Thyroid gland (tissue), 4 donors: Measurements from ENCODE around the gene NR5A2. TPM values are rescaled to one million over a fixed set of nuclear protein-coding genes. Genes with fewer than 3 reads are reported as not detected.

ENCODE experiments used
- DNase-seq, 2 donors: peaks; one replicate each; pipeline ENCODE4 v3.0.0-alpha.2; 2019
- H3K27ac ChIP-seq, 3 donors: fragments of 200-600 bp; sonication (generic); 1 replicate in 2 of 3; 2 replicates in 1 of 3; pipeline ENCODE4 v1.5.1; 2016 to 2019; ENCODE audit warnings: mild to moderate bottlenecking in 1 of 3, moderate library complexity in 1 of 3
- H3K27me3 ChIP-seq: fragments of 200-600 bp; sonication (generic); one replicate; pipeline ENCODE4 v1.5.1; 2019
- H3K36me3 ChIP-seq, 2 donors: fragments of 200-600 bp; sonication (generic); one replicate each; pipeline ENCODE4 v1.5.1; 2016 to 2019
- H3K4me1 ChIP-seq, 2 donors: fragments of 200-600 bp; sonication (generic); one replicate each; pipeline ENCODE4 v1.5.1; 2017 to 2019
- H3K4me3 ChIP-seq, 3 donors: fragments of 200-600 bp; sonication (generic); replicated peaks in 1 of 3; 1 replicate in 2 of 3; 2 replicates in 1 of 3; pipeline ENCODE4 v1.5.1; 2016; ENCODE audit warnings: mild to moderate bottlenecking in 1 of 3
- H3K9me3 ChIP-seq: fragments of 200-600 bp; sonication (generic); one replicate; pipeline ENCODE4 v1.5.1; 2017
- POLR2A ChIP-seq, 2 donors: fragments of 450-650 bp; IDR thresholded peaks; one replicate each; pipeline ENCODE4 v1.6.1; 2017; ENCODE audit warnings: antibody characterized with exemption in 2 of 2, mild to moderate bottlenecking in 2 of 2, moderate library complexity in 1 of 2
- WGBS, 2 donors: methylation state at CpG; one replicate each; pipeline ENCODE4 v1.1.5; 2017; 5-methylcytosine and 5-hydroxymethylcytosine counted together
- intact Hi-C: fragments of 100-400 bp; cut with DNase I; formaldehyde crosslinking; loops from one replicate; pipeline ENCODE4 v1.15.1; 2023
- total RNA-seq, 4 donors: library from RNA; depleted of rRNA; stranded (reverse); fragments of >200 nt; gene quantifications; one replicate each; pipeline ENCODE4 v1.2.3, GENCODE V29; 2016
- TF ChIP-seq, protein P1 (sequence below), 6 experiments: fragments of 200-600 bp in 3 of 6; fragments of 450-650 bp in 3 of 6; sonication (generic) in 3 of 6; IDR thresholded peaks; one replicate each; pipeline ENCODE4 v1.5.1; 2016 to 2019; ENCODE audit warnings: antibody characterized with exemption in 6 of 6, mild to moderate bottlenecking in 2 of 6, inconsistent platforms in 1 of 6, moderate library complexity in 1 of 6

Gene NR5A2
- total RNA-seq, 4 donors from 2014 or later, result 1.5 to 8.2 (median 3.9) TPM

DNA sequence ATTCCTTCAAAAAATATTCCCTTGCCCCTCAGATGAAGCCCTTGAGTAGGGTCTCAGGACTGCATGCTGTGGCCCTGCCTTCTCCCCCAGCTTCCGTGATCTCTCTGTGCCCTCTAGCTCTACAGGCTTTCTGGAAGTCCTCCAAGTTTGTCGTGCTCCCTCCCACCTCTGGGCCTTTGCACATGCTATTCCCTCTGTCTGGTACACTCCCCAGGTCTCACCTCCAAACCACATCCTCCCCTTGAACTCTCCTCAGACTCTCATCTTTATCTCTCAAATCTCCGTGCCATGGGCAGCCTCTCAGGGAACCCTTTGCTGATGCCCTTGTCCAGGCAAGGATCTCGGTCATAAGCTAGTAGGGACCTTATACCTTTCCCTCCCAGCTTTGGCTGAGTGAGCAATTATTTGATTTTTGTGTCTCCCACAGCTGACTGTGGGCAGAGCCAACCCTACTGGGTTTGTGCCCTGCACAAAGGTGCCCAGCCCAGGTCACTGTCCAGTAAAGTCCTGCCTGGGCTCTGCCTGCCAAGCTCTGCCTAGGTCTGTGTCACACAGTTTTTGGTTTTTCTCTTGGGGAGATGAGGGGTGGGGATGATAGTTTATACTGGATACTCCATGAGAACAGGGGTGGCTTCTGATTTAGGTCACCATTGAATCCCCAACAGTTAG lies 194.2 kb downstream of the NR5A2 start:
- Histone ChIP-seq H3K27ac (no peak overlapping the region), H3K27me3 (no peaks in the 10 kb centered on the region), H3K4me3 (no peak overlapping the region), H3K4me1 (no peaks in the 10 kb centered on the region), H3K9me3 (no peaks in the 10 kb centered on the region), H3K36me3 (no peaks in the 10 kb centered on the region)
- intact Hi-C loops, result no loop called here
- no peak for DNase-seq
- no peak for TF ChIP-seq POLR2A (IDR thresholded peaks at IDR 0.05)
- TF ChIP-seq, protein P1, sequence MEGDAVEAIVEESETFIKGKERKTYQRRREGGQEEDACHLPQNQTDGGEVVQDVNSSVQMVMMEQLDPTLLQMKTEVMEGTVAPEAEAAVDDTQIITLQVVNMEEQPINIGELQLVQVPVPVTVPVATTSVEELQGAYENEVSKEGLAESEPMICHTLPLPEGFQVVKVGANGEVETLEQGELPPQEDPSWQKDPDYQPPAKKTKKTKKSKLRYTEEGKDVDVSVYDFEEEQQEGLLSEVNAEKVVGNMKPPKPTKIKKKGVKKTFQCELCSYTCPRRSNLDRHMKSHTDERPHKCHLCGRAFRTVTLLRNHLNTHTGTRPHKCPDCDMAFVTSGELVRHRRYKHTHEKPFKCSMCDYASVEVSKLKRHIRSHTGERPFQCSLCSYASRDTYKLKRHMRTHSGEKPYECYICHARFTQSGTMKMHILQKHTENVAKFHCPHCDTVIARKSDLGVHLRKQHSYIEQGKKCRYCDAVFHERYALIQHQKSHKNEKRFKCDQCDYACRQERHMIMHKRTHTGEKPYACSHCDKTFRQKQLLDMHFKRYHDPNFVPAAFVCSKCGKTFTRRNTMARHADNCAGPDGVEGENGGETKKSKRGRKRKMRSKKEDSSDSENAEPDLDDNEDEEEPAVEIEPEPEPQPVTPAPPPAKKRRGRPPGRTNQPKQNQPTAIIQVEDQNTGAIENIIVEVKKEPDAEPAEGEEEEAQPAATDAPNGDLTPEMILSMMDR (IDR thresholded peaks at IDR 0.05), result no peak
- WGBS, 2 donors, result 82 to 90% methylated on average over 4 of the region's 4 CpGs

DNA sequence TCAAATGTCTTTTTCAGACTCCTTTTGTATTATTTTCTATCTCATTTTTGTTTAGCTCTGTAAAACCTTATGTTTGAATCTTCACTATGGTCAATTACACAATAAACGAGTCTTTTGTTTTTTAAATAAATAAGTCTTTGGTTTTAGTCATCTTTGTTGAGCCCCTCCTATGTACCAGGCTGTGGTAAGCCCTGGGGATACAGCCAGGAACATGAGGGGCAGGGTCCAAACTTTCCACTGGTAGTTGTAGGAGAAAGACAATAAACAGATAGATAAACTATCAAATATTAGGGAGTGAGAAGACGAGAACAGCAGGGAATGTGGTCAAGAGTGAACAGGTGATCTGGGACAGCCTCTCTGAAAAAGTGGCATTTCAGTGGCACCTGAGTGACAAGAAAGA lies 195.7 kb downstream of the NR5A2 start:
- 79 to 90% methylated on average over 2 of the region's 2 CpGs for WGBS, 2 donors
- H3K4me3 ChIP-seq, result no peak overlapping the region
- H3K4me1 ChIP-seq, result no peaks in the 10 kb centered on the region
- no peaks in the 10 kb centered on the region for H3K36me3 ChIP-seq
- no peaks in the 10 kb centered on the region for H3K27me3 ChIP-seq
- no peak overlapping the region for H3K27ac ChIP-seq
- DNase-seq, result no peak
- no peak for TF ChIP-seq POLR2A (IDR thresholded peaks at IDR 0.05)
- TF ChIP-seq, protein P1 (IDR thresholded peaks at IDR 0.05), result no peak
- no peaks in the 10 kb centered on the region for H3K9me3 ChIP-seq
- intact Hi-C loops, result no loop called here

DNA sequence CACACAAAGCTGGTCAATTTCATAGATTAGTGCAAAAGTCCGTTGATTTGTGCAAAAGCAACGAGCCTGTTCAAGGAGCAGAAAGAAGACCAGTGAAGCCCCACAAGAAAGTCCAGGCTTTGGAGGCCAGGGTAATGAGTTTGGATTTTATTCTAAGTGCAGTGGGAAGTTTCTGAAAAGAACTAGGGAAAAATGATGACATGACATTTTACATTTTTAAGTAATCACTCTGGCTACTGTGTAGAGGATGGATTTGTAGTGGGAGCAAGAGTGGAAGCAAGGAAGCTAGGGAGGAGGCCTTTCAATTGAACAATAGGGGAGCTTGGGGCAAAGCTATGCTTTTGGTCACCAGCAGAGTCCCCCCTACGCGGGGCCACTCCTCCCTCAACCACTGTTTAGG lies 196.1 kb downstream of the NR5A2 start:
- Histone ChIP-seq H3K4me3 (no peak overlapping the region), H3K27me3 (no peaks in the 10 kb centered on the region), H3K9me3 (no peaks in the 10 kb centered on the region), H3K27ac (no peak overlapping the region), H3K36me3 (no peaks in the 10 kb centered on the region), H3K4me1 (no peaks in the 10 kb centered on the region)
- intact Hi-C loops, result no loop called here
- DNase-seq, result no peak
- WGBS, 2 donors, result 85 to 88% methylated on average over 4 of the region's 4 CpGs
- TF ChIP-seq, protein P1 (IDR thresholded peaks at IDR 0.05), result no peak
- no peak for TF ChIP-seq POLR2A (IDR thresholded peaks at IDR 0.05)

DNA sequence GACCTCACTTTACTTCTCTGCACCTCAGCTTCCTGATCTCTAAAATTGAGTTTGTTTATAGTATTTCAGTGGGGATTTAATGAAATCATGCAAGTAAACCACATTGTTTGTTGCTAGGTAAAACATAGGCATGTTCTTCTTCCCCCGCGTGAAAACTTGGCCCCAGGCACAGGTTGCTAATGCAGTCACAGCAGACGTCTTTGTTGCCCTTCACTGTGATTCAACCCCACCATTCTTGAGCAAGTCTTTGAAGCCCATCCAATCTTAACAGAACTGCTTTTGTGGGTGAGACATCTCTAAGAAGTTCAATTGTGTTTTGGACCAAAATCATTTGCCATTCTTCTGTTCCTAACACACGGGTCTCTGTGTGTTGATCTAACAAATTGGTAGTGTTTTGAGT lies 196.8 kb downstream of the NR5A2 start:
- H3K4me1 ChIP-seq, result no peaks in the 10 kb centered on the region
- H3K36me3 ChIP-seq, result no peaks in the 10 kb centered on the region
- no peak for TF ChIP-seq POLR2A (IDR thresholded peaks at IDR 0.05)
- TF ChIP-seq, protein P1 (IDR thresholded peaks at IDR 0.05), result no peak
- H3K27ac ChIP-seq, result no peak overlapping the region
- DNase-seq, result no peak
- no peak overlapping the region for H3K4me3 ChIP-seq
- H3K27me3 ChIP-seq, result no peaks in the 10 kb centered on the region
- H3K9me3 ChIP-seq, result no peaks in the 10 kb centered on the region
- WGBS, 2 donors, result 74 to 80% methylated on average over 4 of the region's 4 CpGs
- intact Hi-C loops, result no loop called here

DNA sequence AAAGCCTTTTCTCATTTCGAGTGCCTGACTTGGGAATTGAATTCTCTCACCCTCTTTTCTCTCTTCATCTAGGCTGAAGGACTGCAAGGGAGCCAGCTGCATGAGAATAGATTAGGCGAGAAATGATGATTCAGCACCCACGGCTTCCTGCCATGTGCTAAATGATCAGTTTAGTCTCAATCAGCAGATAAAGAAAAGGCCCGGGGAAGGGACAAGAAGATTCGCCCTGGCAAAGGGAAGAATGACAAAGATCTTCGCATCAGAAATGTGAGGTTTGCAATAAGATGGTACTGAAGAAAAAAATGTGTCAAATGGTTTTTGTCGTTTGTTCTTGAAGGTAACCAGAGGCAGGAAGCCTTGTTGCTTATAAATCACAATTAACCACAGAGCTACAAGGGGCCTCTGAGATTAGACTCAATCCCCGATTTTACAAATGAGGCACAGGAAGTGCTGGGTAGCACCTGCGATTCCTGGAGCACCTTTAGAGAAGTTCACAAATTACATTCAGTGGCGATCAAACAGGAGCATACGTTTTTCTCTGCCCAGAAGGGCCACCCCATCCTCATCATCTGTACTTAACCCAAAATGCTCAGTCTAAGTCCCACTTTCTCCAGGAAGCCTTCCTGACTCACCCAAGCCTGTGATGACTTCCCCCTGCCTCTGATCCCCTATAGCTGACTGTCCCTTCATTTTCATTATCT lies 198.9 kb downstream of the NR5A2 start:
- Histone ChIP-seq H3K4me3 (no peak overlapping the region), H3K27ac (no peak overlapping the region), H3K9me3 (no peaks in the 10 kb centered on the region), H3K4me1 (no peaks in the 10 kb centered on the region), H3K36me3 (no peaks in the 10 kb centered on the region), H3K27me3 (no peaks in the 10 kb centered on the region)
- intact Hi-C loops, result no loop called here
- no peak for TF ChIP-seq POLR2A (IDR thresholded peaks at IDR 0.05)
- TF ChIP-seq, protein P1 (IDR thresholded peaks at IDR 0.05), result no peak
- DNase-seq, result no peak
- WGBS, 2 donors, result 42 to 56% methylated on average over 11 of the region's 11 CpGs
